ENCODE measurements around the gene NBEA. TPM values are rescaled to one million over a fixed set of nuclear protein-coding genes. Genes with fewer than 3 reads are reported as not detected.
"Not testable (repeated sequence)": the region's sequence is repeated elsewhere in the genome, so short reads cannot be mapped to it uniquely, and the experiment has no call there.

NBEA gene
- total RNA-seq, 2 experiments from 2014 or later, result 3.5 to 3.8 TPM

GRCh38 chr13:34970961-34971360 is 28.9 kb downstream of the NBEA start:
- Mint-ChIP-seq H3K27ac (no peak overlapping the region), H3K4me3 (no peak overlapping the region), H3K4me1 (ENCODE audit: low read depth) (no peaks in the 10 kb centered on the region), H3K36me3 (ENCODE audit: low read depth) (peaks cover 27% of the 10 kb centered on the region), H3K27me3 (no peaks in the 10 kb centered on the region), H3K9me3 (peaks cover 18% of the 10 kb centered on the region)
- Histone ChIP-seq H3K4me1 (ENCODE audit: insufficient read depth, low read length) (no peaks in the 10 kb centered on the region), H3K9me3 (ENCODE audit: control insufficient read depth in 1 of 2, insufficient read depth in 1 of 2, low read length in 2 of 2) (peaks cover 0 to 8% of the 10 kb centered on the region in 2 experiments), H3K36me3 (ENCODE audit: insufficient read depth, low read length) (no peaks in the 10 kb centered on the region), H3K27me3 (ENCODE audit: control insufficient read depth in 1 of 2, insufficient read depth in 2 of 2, low read length in 2 of 2) (no peaks in the 10 kb centered on the region), H3K4me3 (ENCODE audit: low read length) (no peak overlapping the region), H3K27ac (ENCODE audit: low read depth in 1 of 2, low read length in 2 of 2) (no peak overlapping the region)
- no peak for ATAC-seq (ENCODE audit: poor library complexity)
- TF ChIP-seq CTCF (IDR thresholded peaks at IDR 0.05), result no peak
- no peak for DNase-seq
- POLR2A ChIA-PET, result no interaction called here
- intact Hi-C loops (cut with DNase I, micrococcal nuclease), result no loop called here
- CTCF ChIA-PET, result no interaction called here

- no peak overlapping the region for H3K4me3 Mint-ChIP-seq
- no peaks in the 10 kb centered on the region for H3K27me3 Mint-ChIP-seq
- H3K36me3 ChIP-seq (ENCODE audit: insufficient read depth, low read length), result no peaks in the 10 kb centered on the region
- H3K4me1 ChIP-seq (ENCODE audit: insufficient read depth, low read length), result no peaks in the 10 kb centered on the region
- ChIA-PET CTCF (no interaction called here), POLR2A (no interaction called here)
- no peaks in the 10 kb centered on the region for H3K4me1 Mint-ChIP-seq (ENCODE audit: low read depth)
- peaks cover 29% of the 10 kb centered on the region for H3K36me3 Mint-ChIP-seq (ENCODE audit: low read depth)
- DNase-seq, result no peak
- no peak overlapping the region for H3K27ac ChIP-seq (ENCODE audit: low read depth in 1 of 2, low read length in 2 of 2)
- ATAC-seq (ENCODE audit: poor library complexity), result no peak
- H3K27ac Mint-ChIP-seq, result no peak overlapping the region
- H3K27me3 ChIP-seq (ENCODE audit: control insufficient read depth in 1 of 2, insufficient read depth in 2 of 2, low read length in 2 of 2), result no peaks in the 10 kb centered on the region
- H3K4me3 ChIP-seq (ENCODE audit: low read length), result no peak overlapping the region
- intact Hi-C loops (cut with DNase I, micrococcal nuclease), result no loop called here
- TF ChIP-seq CTCF (IDR thresholded peaks at IDR 0.05), result no peak
- peaks cover 0 to 8% of the 10 kb centered on the region in 2 experiments for H3K9me3 ChIP-seq (ENCODE audit: control insufficient read depth in 1 of 2, insufficient read depth in 1 of 2, low read length in 2 of 2)
- H3K9me3 Mint-ChIP-seq, result peaks cover 18% of the 10 kb centered on the region
Measured at GRCh38 chr13:34971473-34971872, 29.4 kb downstream of the NBEA start.

GRCh38 chr13:34985199-34985598 is 43.1 kb downstream of the NBEA start:
- H3K27ac Mint-ChIP-seq; H3K4me3 Mint-ChIP-seq; CTCF ChIA-PET; H3K4me1 ChIP-seq (ENCODE audit: insufficient read depth, low read length); ATAC-seq (ENCODE audit: poor library complexity); DNase-seq; H3K4me1 Mint-ChIP-seq (ENCODE audit: low read depth); H3K36me3 ChIP-seq (ENCODE audit: insufficient read depth, low read length); intact Hi-C loops (cut with DNase I, micrococcal nuclease); H3K4me3 ChIP-seq (ENCODE audit: low read length); H3K27me3 Mint-ChIP-seq; H3K27me3 ChIP-seq (ENCODE audit: control insufficient read depth in 1 of 2, insufficient read depth in 2 of 2, low read length in 2 of 2); POLR2A ChIA-PET; H3K27ac ChIP-seq (ENCODE audit: low read depth in 1 of 2, low read length in 2 of 2): not testable (repeated sequence)
- Mint-ChIP-seq H3K9me3 (peaks cover 12% of the 10 kb centered on the region), H3K36me3 (ENCODE audit: low read depth) (peaks cover 29% of the 10 kb centered on the region)
- H3K9me3 ChIP-seq (ENCODE audit: control insufficient read depth in 1 of 2, insufficient read depth in 1 of 2, low read length in 2 of 2), result peaks cover 6 to 12% of the 10 kb centered on the region in 2 experiments

- ChIA-PET POLR2A (no interaction called here), CTCF (no interaction called here)
- intact Hi-C loops (cut with DNase I, micrococcal nuclease), result no loop called here
- TF ChIP-seq CTCF (IDR thresholded peaks at IDR 0.05), result no peak
- Histone ChIP-seq H3K9me3 (ENCODE audit: control insufficient read depth in 1 of 2, insufficient read depth in 1 of 2, low read length in 2 of 2) (peaks cover 9 to 23% of the 10 kb centered on the region in 2 experiments), H3K27ac (ENCODE audit: low read depth in 1 of 2, low read length in 2 of 2) (no peak overlapping the region), H3K27me3 (ENCODE audit: control insufficient read depth in 1 of 2, insufficient read depth in 2 of 2, low read length in 2 of 2) (no peaks in the 10 kb centered on the region), H3K4me3 (ENCODE audit: low read length) (no peak overlapping the region), H3K4me1 (ENCODE audit: insufficient read depth, low read length) (no peaks in the 10 kb centered on the region), H3K36me3 (ENCODE audit: insufficient read depth, low read length) (no peaks in the 10 kb centered on the region)
- H3K4me1 Mint-ChIP-seq (ENCODE audit: low read depth), result no peaks in the 10 kb centered on the region
- no peak overlapping the region for H3K4me3 Mint-ChIP-seq
- peaks cover 42% of the 10 kb centered on the region for H3K36me3 Mint-ChIP-seq (ENCODE audit: low read depth)
- no peaks in the 10 kb centered on the region for H3K27me3 Mint-ChIP-seq
- H3K9me3 Mint-ChIP-seq, result peaks cover 16% of the 10 kb centered on the region
- H3K27ac Mint-ChIP-seq, result no peak overlapping the region
- DNase-seq (no peak), ATAC-seq (ENCODE audit: poor library complexity) (no peak)
Measured at GRCh38 chr13:34988330-34988791, 46.3 kb downstream of the NBEA start.

Data from CD4-positive, alpha-beta T cell (primary cell).